Activated naive CD4-positive, alpha-beta T cell treated with anti-CD3 and anti-CD28 coated beads, Interleukin-2, amount 50 U/mL, for 16 hours (primary cell): ENCODE measurements around the gene GJA10.
"Not testable (repeated sequence)": the region's sequence is repeated elsewhere in the genome, so short reads cannot be mapped to it uniquely, and the experiment has no call there.

Experiments
- DNase-seq: peaks from one replicate; pipeline ENCODE4 v3.0.0-alpha.2; 2020

GJA10 gene

DNA sequence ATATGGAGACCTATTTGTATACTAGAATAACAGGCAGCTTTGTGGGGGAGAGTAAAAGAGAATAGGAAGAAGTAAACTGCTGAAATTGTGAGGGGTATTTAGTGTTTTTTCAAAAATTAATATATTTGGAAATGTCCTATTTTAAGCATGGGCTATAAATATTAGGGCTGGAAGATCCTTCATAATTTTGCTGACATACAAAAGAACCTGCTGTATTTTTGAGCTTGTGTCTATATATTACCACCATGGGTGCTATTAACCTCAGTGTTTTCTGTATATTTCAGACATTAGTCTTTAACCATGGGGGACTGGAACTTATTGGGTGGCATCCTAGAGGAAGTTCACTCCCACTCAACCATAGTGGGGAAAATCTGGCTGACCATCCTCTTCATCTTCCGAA lies at the start of gene GJA10:
Gene GJA10 (plus strand): TSS at position 301 of the 400 bp plus-strand sequence. CDS start 0 bp downstream, at position 301.
- DNase-seq, result no peak

- not testable (repeated sequence) for DNase-seq
Measured at GRCh38 chr6:89847513-89847912, 46.8 kb upstream of the GJA10 start.

DNA sequence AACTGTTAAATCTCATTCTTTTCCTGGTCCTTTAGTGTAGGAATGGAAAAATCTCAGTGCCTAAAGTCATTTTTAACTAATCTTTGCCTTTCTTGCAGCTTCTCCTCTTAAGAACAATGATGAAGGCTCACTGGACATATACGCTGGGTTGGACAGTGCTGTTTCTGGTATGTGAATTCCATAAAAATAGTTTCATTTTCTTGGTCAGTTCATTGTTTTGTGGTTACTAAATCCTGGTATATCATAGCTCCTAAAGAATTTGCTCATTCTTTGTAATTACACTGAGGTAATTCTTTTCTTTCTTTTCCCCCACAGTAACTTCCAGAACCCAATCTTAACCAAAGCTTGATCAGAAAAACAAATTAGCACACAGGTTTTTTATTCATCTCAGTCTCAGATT lies 41.2 kb upstream of the GJA10 start:
- no peak for DNase-seq

- no peak for DNase-seq
Measured at GRCh38 chr6:89858041-89858440, 36.2 kb upstream of the GJA10 start.

- DNase-seq, result no peak
Measured at GRCh38 chr6:89859744-89860143, 34.5 kb upstream of the GJA10 start.

GRCh38 chr6:89862273-89862672 lies 32.0 kb upstream of the GJA10 start:
- DNase-seq, result no peak

DNA sequence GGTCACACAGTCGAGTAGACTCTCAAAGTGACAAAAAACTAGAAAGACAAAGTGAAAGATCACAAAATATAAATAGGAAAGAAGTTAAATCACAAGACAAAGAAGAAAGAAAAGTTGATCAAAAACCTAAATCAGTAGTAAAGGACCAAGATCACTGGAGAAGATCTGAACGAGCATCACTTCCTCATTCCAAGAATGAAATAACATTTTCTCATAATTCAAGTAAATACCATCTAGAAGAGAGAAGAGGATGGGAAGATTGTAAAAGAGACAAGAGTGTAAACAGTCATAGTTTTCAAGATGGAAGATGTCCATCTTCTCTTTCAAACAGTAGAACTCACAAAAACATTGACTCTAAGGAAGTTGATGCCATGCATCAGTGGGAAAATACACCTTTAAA lies 31.6 kb upstream of the GJA10 start:
- no peak for DNase-seq

- DNase-seq, result no peak
Measured at GRCh38 chr6:89866024-89866678, 28.1 kb upstream of the GJA10 start.

- DNase-seq, result no peak
Measured at GRCh38 chr6:89873721-89874120, 20.5 kb upstream of the GJA10 start.

- DNase-seq, result no peak
Measured at GRCh38 chr6:89874438-89874837, 19.8 kb upstream of the GJA10 start.

DNA sequence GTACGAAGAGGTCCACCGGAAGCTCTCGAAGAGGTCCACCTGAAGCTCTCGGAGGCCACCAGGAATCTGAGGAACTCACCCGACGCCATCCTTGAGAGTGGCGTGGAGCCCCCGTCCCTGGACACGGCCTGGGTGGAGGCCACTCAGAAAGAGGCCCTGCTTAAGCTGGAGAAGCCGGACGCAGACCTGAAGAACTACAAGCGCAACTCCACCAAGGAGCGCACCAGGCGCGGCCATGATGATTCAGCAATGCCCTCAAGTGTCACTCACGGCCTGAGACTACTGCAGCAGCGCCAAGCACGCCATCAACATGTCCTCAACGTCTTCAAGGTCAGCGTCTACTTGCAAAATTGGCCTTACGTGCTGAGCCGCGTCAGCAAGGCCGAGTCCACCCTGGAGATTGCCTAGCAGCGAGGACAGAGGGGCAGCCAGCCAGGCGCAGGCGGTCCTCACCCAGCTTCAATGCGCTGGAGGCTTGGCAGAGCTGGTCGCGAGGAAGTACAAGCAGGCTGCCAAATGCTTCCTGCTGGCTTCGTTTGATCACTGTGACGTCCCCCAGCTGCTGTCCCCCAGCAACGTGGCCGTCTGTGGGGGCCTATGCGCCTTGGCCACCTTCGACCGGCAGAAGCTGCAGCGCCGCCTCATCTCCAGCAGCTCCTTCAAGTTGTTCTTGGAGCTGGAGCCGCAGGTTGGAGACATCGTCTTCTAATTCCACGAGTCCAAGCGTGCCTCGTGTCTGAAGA lies 7.7 kb upstream of the GJA10 start:
- DNase-seq, result no peak

DNA sequence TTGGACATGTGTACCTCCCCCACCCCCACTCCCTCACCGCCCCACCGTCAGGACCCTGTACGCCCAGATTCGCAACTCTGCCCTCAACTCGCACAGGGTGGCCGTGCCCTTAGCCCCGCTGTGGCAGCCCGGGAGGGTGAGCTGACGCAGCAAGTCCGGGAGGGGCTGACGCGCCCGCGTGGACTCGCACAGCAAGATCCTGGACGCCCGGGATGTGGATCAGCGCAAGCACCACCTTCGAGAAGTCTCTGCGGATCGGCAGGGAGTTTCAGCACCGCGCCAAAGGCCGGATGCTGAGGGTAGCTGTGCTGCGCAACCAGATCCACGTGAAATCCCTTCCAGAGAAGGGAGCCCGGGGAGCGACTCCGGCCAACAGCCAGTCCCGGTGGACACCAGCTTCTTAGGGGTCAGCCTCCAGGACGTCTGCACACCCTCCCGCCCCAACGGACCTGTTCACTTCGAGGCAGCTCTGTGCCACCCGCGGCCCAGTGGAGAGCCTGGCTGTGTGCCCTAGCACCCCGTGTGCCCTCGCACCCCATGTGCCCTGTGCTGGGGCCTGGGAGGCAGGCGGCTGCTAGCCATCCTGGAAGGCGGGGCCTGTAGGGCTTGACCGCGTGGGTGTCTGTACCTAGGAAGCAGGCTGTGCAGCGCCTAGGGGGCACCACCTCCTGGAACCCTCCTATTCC lies 6.7 kb upstream of the GJA10 start:
- no peak for DNase-seq

DNA sequence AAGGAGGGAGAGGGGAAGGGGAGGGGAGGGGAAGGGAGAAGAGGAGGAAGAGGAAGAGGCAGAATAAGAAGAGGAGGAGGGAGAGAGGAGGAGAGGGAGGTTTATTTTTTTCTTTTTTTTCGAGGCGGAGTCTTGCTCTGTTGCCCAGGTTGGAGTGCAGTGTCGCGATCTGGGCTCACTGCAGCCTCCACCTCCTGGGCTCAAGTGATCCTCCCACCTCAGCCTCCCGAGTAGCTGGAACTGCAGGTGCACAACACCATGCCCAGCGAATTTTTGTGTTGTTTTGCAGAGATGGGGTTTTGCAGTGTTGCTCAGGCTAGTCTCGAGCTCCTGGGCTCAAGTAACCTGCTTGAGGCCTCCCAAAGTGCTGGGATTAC lies 6.1 kb upstream of the GJA10 start:
- DNase-seq, result no peak

- DNase-seq, result no peak
Measured at GRCh38 chr6:89888871-89889270, 5.4 kb upstream of the GJA10 start.

- DNase-seq, result not testable (repeated sequence)
Measured at GRCh38 chr6:89890845-89891528, 3.3 kb upstream of the GJA10 start.

- DNase-seq, result not testable (repeated sequence)
Measured at GRCh38 chr6:89892577-89892976, 1.7 kb upstream of the GJA10 start.

- no peak for DNase-seq
Measured at GRCh38 chr6:89895276-89895874, 1.1 kb downstream of the GJA10 start.

DNA sequence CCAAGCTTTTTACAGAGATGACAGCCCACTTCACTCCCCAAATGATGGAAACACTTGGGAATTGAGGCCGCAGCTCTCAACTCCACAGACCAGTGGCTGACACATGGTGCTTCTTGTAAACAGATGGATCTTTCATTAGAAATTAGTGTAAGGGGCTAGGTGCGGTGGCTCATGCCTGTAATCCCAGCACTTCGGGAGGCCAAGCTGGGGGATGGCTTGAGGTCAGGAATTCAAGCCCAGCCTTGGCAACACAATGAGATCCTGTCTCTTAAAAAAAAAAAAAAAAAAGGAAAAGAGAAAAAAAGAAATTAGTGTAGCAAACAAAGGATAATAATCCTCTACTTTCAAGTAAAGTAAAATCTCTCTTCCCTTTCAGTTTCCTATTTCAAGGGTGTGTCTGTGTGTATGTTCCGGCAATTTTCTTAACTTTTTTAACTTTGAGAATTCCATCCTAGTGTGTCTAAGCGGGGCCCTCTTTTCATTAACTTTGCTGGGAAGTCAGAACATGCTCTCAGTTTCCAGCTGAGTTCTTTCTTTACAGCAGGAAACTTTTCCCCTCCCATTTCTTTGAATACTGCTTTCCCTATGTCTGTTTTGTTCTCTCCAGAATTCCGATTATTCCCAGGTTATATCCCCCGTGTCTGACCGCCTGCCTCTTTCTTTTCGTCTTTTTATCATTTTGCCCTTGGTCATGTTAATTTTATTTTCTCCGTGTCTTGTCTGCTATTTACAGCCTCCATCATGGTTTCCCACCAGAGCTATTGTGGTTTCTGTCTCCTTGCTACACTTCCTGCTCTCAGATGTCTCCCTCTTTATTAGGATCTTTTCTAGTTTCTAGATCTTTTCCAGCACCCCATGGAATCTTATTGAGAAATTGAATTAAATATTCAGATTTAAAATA lies 16.0 kb downstream of the GJA10 start:
- DNase-seq, result not testable (repeated sequence)

DNA sequence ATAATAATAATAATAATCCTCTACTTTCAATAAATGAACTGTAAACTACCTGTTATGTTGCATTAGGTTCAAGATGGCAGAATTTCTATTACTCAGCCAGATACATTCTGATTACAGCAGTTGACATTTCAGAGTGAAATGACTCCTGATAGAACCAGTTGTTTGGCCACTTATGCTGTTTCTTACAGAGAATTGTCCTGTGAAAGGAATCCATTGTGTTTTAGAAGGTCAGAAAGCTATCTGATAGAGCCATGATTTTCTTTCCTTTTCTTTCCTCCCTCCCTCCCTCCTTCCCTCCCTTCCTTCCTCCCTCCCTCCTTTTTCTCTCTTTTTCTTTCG lies 16.6 kb downstream of the GJA10 start:
- DNase-seq, result no peak

DNA sequence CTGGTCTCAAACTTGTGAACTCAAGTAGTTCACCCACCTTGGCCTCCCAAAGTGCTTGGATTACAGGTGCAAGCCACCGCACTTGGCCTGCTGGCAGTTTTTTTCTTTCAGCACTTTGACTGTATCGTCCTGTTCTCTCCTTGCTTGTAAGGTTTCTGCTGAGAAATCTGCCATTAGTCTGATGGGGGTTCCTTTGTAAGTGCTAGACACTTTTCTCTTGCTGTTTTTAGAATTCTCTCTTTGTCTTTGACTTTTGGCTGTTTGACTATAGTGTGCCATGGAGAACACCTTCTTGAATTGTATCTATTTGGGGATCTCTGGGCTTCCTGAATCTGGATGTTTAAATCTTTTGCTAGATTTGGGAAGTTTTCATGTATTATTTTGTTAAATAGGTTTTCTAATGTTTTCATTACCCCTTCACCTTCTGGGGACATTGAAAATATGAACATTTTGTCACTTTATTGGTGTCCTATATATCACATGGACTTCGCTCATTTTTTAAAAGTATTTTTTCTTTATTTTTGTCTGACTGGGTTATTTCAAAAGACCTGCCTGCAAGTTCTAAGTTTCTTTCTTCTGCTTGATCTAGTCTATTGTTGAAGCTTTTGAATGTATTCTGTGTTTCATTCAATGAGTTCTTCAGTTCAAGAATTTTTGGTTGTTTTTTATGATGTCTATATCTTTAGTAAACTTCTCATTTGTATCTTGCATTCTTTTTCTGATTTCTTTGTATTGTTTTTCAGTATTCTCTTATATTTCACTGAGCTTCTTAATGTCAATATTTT lies 22.1 kb downstream of the GJA10 start:
- no peak for DNase-seq

DNA sequence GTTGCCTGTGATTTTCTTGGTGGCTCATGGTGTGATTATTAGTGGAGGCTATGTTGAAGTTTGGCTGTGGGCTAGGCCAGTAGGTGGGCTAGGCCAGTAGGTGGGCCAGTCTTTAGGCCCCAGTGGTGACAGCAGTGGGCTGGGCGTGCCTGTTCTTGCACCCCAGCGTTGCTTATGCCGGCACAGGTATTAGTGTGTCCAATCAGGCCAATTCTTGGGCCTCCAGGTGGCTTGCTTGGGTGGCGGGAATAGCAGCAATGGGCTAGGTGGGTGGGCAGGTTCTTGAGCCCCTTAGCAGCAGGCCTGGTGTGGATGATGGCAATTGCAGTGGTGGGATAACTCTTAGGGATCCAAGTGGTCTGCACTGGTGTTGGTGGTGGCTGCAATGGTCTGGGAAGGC lies 22.9 kb downstream of the GJA10 start:
- DNase-seq, result no peak
